ENCODE results near the gene LDLRAD2.

The LDLRAD2 gene

DNA sequence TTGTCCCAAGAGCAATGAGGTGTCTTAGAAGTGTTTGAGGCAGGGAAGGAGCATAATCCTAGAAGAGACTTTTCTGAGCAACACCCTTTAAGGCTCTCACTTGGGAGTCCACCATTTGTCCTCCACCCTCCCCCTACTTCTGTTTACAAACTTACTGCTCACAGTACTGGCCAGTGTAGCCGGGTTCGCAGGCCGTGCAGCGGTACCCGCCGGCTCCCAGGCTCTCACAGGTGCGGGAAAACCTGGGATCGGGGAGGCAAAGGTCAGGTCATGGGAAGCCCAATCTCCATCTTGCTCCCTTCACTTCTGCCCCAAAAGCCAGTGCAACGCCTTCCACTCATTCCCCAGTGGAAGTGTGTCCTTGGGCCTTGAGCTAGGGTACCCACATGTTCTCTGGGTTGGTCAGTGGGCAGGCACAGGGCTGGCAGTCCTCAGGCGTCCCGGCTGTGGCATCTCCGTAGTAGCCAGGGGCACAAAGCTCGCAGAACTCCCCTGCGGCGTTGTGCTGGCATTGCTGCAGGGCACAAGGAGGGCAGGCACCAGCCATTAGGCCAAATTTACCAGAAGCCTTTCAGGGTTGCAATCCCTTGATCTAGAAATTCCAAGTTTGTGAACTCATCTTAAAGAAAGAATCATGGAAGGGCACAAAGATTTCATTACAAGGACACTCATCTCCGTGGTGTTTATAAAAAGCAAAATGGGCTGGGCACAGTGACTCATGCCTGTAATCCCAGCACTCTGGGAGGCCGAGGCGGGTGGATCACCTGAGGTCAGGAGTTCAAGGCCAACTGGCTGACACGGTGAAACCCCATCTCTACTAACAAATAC is 49.8 kb downstream of the LDLRAD2 start:
- TF ChIP-seq ZNF384 (IDR thresholded peaks at IDR 0.05) (no peak), FOXM1 (IDR thresholded peaks at IDR 0.05; ENCODE audit: borderline replicate concordance) (no peak), TARDBP (IDR thresholded peaks at IDR 0.05) (no peak), ARNT (IDR thresholded peaks at IDR 0.05) (no peak), CTBP1 (IDR thresholded peaks at IDR 0.05; ENCODE audit: borderline replicate concordance) (no peak), LEF1 (IDR thresholded peaks at IDR 0.05; ENCODE audit: borderline replicate concordance) (no peak)
- DNase-seq (ENCODE audit: extremely low spot score), result no peak
- ChIA-PET POLR2A (no interaction called here), CTCF (interaction anchor here (1.1 to 1.3 kb wide), 2 partner anchors 10 to 77 kb away, joined by 3 to 6 read pairs; no protein-coding TSS in a partner anchor)

DNA sequence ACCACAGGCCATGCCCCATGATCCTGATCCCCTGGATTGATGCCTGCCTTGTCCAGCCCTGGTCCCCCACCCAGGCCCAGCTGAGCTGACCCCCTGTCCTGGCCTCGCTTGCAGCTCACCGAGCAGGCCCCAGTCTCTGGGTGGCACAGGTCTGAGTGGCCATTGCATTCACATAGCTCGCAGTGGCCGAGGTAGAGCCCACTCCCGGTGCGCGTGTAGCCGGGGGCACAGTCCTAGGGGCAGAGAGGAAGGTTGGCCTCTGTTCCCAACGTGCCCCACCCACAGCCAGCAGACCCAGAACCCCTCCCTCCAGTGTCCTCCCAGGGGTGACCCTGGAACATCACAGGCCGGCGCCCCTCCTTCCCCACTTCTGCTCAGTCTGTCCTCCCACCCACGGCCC is 51.9 kb downstream of the LDLRAD2 start:
- ChIA-PET POLR2A (no interaction called here), CTCF (no interaction called here)
- DNase-seq (ENCODE audit: extremely low spot score), result no peak
- TF ChIP-seq FOXK2 (IDR thresholded peaks at IDR 0.05), result no peak
- TF ChIP-seq, protein P1, sequence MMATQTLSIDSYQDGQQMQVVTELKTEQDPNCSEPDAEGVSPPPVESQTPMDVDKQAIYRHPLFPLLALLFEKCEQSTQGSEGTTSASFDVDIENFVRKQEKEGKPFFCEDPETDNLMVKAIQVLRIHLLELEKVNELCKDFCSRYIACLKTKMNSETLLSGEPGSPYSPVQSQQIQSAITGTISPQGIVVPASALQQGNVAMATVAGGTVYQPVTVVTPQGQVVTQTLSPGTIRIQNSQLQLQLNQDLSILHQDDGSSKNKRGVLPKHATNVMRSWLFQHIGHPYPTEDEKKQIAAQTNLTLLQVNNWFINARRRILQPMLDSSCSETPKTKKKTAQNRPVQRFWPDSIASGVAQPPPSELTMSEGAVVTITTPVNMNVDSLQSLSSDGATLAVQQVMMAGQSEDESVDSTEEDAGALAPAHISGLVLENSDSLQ (IDR thresholded peaks at IDR 0.05), result no peak
- no peak for TF ChIP-seq SP1 (IDR thresholded peaks at IDR 0.05)
- TF ChIP-seq LEF1 (IDR thresholded peaks at IDR 0.05; ENCODE audit: borderline replicate concordance), result no peak
- no peak for TF ChIP-seq L3MBTL2 (conservative IDR thresholded peaks at IDR 0.05)
- no peak for TF ChIP-seq TARDBP (IDR thresholded peaks at IDR 0.05)
- no peak for TF ChIP-seq FOXM1 (IDR thresholded peaks at IDR 0.05; ENCODE audit: borderline replicate concordance)
- no peak for TF ChIP-seq ELF4 (IDR thresholded peaks at IDR 0.05)
- TF ChIP-seq FOXA1 (IDR thresholded peaks at IDR 0.05), result no peak
- TF ChIP-seq CTBP1 (IDR thresholded peaks at IDR 0.05; ENCODE audit: borderline replicate concordance), result no peak

DNA sequence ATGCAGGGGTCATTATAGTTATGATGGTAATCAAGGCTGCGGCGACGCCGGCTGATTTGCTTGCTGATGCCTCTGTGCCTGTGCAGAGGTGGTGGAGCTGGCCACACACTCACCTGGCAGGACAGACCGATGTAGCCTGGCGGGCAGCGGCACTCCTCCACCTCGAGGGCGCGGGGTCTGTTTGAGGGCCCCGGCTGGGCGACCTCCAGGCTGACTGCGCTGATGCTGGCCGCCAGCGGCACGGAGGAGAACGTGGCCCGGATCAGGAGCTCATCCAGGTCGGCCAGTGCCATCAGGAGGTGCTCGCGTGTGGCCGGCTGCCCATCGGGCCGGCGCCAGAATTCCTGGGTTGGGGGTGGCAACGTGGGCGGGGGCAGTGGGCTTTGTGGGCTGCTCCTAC is 52.7 kb downstream of the LDLRAD2 start:
- ChIA-PET CTCF (no interaction called here), POLR2A (no interaction called here)
- no peak for DNase-seq (ENCODE audit: extremely low spot score)
- no peak for TF ChIP-seq FOXM1 (IDR thresholded peaks at IDR 0.05; ENCODE audit: borderline replicate concordance)
- TF ChIP-seq ZNF384 (IDR thresholded peaks at IDR 0.05), result no peak
- no peak for TF ChIP-seq HDGF (IDR thresholded peaks at IDR 0.05; ENCODE audit: borderline replicate concordance)
- no peak for TF ChIP-seq ARNT (IDR thresholded peaks at IDR 0.05)
- TF ChIP-seq SP1 (IDR thresholded peaks at IDR 0.05), result no peak
- no peak for TF ChIP-seq SUZ12 (IDR thresholded peaks at IDR 0.05)
- no peak for TF ChIP-seq TARDBP (IDR thresholded peaks at IDR 0.05)
- TF ChIP-seq BHLHE40 (IDR thresholded peaks at IDR 0.05; ENCODE audit: borderline replicate concordance), result no peak
- TF ChIP-seq ELF4 (IDR thresholded peaks at IDR 0.05), result no peak
- TF ChIP-seq NFRKB (IDR thresholded peaks at IDR 0.05), result no peak
- TF ChIP-seq CTBP1 (IDR thresholded peaks at IDR 0.05; ENCODE audit: borderline replicate concordance), result no peak
- no peak for TF ChIP-seq FOXA1 (IDR thresholded peaks at IDR 0.05)
- TF ChIP-seq LEF1 (IDR thresholded peaks at IDR 0.05; ENCODE audit: borderline replicate concordance), result no peak

DNA sequence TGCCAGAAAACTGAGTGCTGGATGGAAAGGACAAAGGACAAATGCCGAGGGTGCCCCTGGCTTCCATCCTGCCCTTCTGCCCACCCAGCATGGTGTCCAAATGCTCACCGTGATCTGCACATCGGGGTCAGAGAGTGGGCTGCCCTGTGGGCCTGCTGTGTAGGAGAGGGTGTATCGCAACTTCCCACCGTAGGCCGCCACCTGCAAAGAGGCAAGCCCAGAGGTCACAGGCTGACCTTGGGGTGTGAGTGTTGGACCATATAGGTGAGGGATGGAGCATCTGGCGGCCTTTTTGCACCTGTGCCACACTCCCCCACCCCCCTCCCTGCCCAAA is 53.5 kb downstream of the LDLRAD2 start:
- DNase-seq (ENCODE audit: extremely low spot score), result no peak
- ChIA-PET POLR2A (no interaction called here), CTCF (no interaction called here)
- TF ChIP-seq FOXA1 (IDR thresholded peaks at IDR 0.05) (no peak), FOXM1 (IDR thresholded peaks at IDR 0.05; ENCODE audit: borderline replicate concordance) (no peak), FOXK2 (IDR thresholded peaks at IDR 0.05) (no peak), CTBP1 (IDR thresholded peaks at IDR 0.05; ENCODE audit: borderline replicate concordance) (no peak), ELF4 (IDR thresholded peaks at IDR 0.05) (no peak), BHLHE40 (IDR thresholded peaks at IDR 0.05; ENCODE audit: borderline replicate concordance) (no peak), L3MBTL2 (conservative IDR thresholded peaks at IDR 0.05) (no peak), SP1 (IDR thresholded peaks at IDR 0.05) (no peak), SUZ12 (IDR thresholded peaks at IDR 0.05) (no peak), NFRKB (IDR thresholded peaks at IDR 0.05) (no peak), HDGF (IDR thresholded peaks at IDR 0.05; ENCODE audit: borderline replicate concordance) (no peak)

DNA sequence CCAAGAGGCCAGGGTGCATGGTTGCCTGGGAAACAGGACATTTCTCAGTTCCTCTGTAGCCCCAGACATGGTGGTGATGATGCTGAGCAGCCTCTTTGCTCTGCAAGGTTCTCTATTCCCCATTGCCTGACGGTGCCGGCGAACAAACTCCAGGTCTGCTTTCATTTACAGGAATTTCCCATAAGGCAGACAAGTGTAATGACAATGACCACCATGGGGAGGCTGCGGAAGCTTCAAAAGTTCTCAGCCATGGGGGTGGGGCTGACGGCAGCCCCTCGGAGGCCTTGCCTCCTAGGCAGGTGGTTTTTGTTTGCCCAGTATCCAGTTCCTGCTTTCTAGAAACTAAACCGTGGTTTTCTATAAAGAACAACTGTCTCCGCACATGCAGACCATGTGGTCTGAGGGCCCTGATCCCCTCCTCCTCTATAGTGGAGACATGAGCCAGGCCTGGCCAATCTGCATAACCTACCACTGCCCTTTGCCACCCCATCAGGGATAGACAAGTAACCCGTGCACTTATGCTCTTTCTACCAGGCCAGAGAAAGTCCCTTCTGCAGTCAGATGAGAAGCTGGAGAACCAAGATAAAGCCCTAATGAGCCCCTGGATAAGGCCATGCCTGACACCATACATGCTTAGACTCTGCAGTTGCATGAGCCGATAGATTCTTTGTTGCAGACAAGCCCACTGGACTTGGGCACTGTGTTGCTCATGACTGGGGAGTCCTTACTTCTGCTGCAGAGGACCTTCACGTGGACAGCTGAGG is 54.1 kb downstream of the LDLRAD2 start:
- CTCF ChIA-PET, result no interaction called here

DNA sequence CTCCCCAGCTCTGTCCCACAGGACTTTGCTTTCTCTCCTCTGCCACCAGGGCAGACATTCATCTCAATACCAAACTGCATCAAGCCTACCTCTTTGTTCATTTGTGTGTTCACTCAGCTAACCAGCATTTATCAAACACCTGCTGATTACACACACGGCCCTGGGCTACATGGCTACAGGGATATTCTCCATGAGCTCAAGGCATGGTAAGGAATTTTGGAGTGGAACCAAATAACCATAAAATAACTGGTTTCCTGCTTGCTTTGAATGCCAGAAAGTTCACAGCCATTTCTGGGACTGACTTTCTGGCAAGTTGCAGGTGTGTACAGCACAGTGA is 54.6 kb downstream of the LDLRAD2 start:
- DNase-seq (ENCODE audit: extremely low spot score), result no peak
- ChIA-PET CTCF (no interaction called here), POLR2A (no interaction called here)
- TF ChIP-seq CTBP1 (IDR thresholded peaks at IDR 0.05; ENCODE audit: borderline replicate concordance) (no peak), HDGF (IDR thresholded peaks at IDR 0.05; ENCODE audit: borderline replicate concordance) (no peak), FOXA1 (IDR thresholded peaks at IDR 0.05) (no peak), FOXM1 (IDR thresholded peaks at IDR 0.05; ENCODE audit: borderline replicate concordance) (no peak), NFRKB (IDR thresholded peaks at IDR 0.05) (no peak), ARNT (IDR thresholded peaks at IDR 0.05) (no peak), L3MBTL2 (conservative IDR thresholded peaks at IDR 0.05) (no peak), TARDBP (IDR thresholded peaks at IDR 0.05) (no peak), SP1 (IDR thresholded peaks at IDR 0.05) (no peak), BHLHE40 (IDR thresholded peaks at IDR 0.05; ENCODE audit: borderline replicate concordance) (no peak), ELF4 (IDR thresholded peaks at IDR 0.05) (no peak), FOXK2 (IDR thresholded peaks at IDR 0.05) (no peak), SUZ12 (IDR thresholded peaks at IDR 0.05) (no peak), ZNF384 (IDR thresholded peaks at IDR 0.05) (no peak)

More for the DNA sequence above, 54.1 kb downstream of the LDLRAD2 start:
- POLR2A ChIA-PET, result no interaction called here
- DNase-seq (ENCODE audit: extremely low spot score), result peak; percentile 42
- no peak for TF ChIP-seq BHLHE40 (IDR thresholded peaks at IDR 0.05; ENCODE audit: borderline replicate concordance)
- no peak for TF ChIP-seq FOXM1 (IDR thresholded peaks at IDR 0.05; ENCODE audit: borderline replicate concordance)
- TF ChIP-seq SP1 (IDR thresholded peaks at IDR 0.05), result no peak
- no peak for TF ChIP-seq ARNT (IDR thresholded peaks at IDR 0.05)
- TF ChIP-seq, protein P1 (IDR thresholded peaks at IDR 0.05), result no peak
